Measurements from ENCODE around the gene INHA. TPM values are rescaled to one million over a fixed set of nuclear protein-coding genes. Genes with fewer than 3 reads are reported as not detected.

The INHA gene
- total RNA-seq, 1 donor from 2014 or later = not detected

DNA sequence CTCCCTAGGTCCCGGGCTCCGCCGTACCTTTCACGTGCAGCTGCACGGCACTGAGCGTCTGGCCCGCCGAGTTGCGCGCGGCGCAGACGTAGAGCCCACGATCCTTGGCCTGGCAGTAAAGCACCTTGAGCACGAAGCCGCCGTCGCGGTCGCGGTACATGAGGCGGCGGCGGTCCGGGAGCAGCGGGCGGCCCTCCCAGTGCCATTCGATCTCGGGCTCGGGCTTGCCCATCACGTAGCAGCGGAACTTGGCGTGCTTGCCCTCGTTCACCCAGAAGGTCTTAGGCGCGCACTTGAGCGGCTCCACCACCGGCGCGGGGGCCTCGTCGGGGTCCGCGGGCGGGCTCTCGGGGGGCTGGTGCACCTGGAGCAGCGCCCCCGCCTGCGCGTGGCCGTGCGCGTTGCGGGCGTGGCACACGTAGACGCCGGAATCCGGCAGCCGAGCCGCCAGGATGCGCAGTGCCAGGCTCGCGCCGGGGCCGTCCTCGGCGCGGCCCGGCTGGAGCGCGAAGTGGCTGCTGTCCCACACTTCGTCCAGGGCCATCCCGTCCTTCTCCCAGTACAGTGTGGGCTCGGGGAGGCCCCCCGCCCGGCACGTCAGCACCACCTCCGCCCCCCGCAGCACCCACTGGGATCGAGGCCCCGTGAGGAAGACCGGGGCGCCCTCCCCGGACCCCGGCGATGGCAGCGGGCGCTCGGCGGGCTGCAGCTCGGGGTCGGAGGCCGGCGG is 1.8 kb upstream of the INHA start:
- no peaks in the 10 kb centered on the region for H3K9me3 Mint-ChIP-seq
- no peak overlapping the region for H3K4me3 Mint-ChIP-seq
- TF ChIP-seq, protein P1, sequence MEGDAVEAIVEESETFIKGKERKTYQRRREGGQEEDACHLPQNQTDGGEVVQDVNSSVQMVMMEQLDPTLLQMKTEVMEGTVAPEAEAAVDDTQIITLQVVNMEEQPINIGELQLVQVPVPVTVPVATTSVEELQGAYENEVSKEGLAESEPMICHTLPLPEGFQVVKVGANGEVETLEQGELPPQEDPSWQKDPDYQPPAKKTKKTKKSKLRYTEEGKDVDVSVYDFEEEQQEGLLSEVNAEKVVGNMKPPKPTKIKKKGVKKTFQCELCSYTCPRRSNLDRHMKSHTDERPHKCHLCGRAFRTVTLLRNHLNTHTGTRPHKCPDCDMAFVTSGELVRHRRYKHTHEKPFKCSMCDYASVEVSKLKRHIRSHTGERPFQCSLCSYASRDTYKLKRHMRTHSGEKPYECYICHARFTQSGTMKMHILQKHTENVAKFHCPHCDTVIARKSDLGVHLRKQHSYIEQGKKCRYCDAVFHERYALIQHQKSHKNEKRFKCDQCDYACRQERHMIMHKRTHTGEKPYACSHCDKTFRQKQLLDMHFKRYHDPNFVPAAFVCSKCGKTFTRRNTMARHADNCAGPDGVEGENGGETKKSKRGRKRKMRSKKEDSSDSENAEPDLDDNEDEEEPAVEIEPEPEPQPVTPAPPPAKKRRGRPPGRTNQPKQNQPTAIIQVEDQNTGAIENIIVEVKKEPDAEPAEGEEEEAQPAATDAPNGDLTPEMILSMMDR (IDR thresholded peaks at IDR 0.05) = no peak
- no peak overlapping the region for H3K27ac Mint-ChIP-seq
- peaks cover 52% of the 10 kb centered on the region for H3K27me3 Mint-ChIP-seq
- ATAC-seq (ENCODE audit: low read depth) (no peak), DNase-seq (no peak)
- H3K4me1 Mint-ChIP-seq = no peaks in the 10 kb centered on the region
- H3K36me3 Mint-ChIP-seq (ENCODE audit: low read depth) = no peaks in the 10 kb centered on the region
- intact Hi-C loops (cut with micrococcal nuclease) = no loop called here
- ChIA-PET CTCF (interaction anchor here (1.4 kb wide), 1 partner anchor 10 kb away, joined by 6 read pairs; no protein-coding TSS in a partner anchor), POLR2A (no interaction called here)

DNA sequence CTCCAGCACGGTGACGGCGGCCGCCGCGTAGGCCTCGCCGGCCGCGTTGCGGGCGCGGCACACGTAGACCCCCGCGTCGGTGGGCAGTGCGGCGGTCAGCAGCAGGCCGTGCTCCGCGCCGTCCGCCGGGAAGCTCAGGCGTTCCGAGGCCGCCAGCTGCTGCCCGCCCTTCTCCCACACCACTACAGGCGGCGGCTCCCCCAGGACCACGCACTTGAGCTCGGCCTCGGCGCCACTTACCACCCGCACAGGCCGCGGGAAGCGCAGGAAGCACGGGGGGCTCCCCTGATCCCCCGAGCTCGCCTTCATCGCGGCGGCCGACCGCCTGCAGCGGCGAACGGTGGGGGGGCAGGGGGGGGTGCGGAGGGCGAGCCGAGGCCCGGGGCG is 1.2 kb upstream of the INHA start:
- H3K27ac Mint-ChIP-seq = no peak overlapping the region
- no peak overlapping the region for H3K4me3 Mint-ChIP-seq
- ATAC-seq (ENCODE audit: low read depth) (no peak), DNase-seq (no peak)
- intact Hi-C loops (cut with micrococcal nuclease) = no loop called here
- TF ChIP-seq, protein P1 (IDR thresholded peaks at IDR 0.05) = no peak
- CTCF ChIA-PET = interaction anchor here (1.4 kb wide), 1 partner anchor 11 kb away, joined by 6 read pairs; no protein-coding TSS in a partner anchor
- POLR2A ChIA-PET = no interaction called here
- H3K36me3 Mint-ChIP-seq (ENCODE audit: low read depth) = no peaks in the 10 kb centered on the region
- H3K4me1 Mint-ChIP-seq = no peaks in the 10 kb centered on the region
- H3K9me3 Mint-ChIP-seq = no peaks in the 10 kb centered on the region
- H3K27me3 Mint-ChIP-seq = peaks cover 56% of the 10 kb centered on the region

DNA sequence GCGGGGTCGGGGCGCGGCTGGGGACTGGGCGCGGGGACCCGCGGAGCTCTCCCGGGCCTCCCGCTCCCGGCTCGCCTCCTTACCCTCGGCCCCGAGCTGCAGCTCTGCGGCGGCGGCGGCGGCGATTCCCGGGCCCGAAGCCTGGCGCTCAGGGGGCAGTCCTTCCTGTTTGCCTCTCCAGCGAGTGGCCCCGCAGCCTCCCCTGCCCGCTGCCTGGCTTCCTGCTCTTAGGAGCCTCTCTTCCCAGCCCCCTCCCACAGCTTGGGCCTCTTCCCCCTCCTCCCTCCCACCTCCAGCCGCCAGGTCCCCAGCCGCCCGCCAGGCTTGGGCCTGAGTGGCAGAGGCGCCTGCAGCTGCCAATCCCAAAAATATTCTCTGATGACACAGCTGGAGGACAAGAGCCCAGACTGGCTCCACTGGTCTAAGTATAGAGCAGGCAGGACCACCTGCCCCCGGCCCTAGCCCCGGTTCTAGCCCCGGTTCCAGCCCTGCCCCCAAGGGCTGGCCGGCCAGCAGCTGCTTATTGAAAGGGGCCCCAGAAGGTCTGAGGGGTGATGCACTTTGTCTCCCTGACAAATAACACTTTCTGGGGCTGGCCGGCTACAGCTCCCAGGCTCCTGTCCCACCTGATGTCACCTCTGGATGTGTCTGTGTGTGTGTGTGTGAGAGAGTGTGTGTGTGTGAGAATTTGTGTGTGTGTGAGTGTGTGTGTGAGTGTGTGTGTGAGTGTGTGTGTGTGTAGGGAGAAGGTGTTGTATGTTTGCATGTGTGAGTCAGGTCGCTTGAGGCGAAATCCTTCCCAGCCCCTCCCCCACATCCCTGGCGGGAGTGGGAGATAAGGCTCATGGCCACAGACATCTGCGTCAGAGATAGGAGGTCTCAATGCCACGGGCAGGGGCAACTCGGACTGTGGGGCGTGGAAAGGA is 536 bp upstream of the INHA start, which contains the start of gene OBSL1:
Gene OBSL1, minus strand, starts transcription at position 229 of the 926 bp plus-strand sequence. CDS start 307 bp downstream, outside the sequence.
- TF ChIP-seq, protein P1 (IDR thresholded peaks at IDR 0.05) = no peak

DNA sequence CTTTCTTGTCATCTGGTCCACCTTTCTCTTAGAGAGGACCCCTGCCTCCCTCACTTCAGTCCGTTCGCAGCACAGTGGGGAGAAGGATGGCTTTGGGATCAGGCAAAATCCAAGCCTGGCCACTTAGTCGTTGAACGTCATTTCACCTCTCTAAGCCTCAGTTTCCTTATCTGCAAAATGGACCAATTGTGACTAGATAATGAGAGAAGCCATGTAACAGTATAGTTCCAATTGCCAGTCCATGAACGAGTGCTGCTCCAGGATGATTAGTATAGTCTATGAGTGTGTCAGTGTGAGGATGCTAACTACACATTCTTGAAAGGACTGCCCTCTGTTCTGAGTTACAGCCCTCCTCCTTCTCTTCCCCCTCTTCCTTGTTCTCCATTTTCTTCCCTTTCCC is 1.1 kb downstream of the INHA start:
- CTCF ChIA-PET = no interaction called here
- H3K9me3 Mint-ChIP-seq = no peaks in the 10 kb centered on the region
- H3K27ac Mint-ChIP-seq = no peak overlapping the region
- no peaks in the 10 kb centered on the region for H3K36me3 Mint-ChIP-seq (ENCODE audit: low read depth)
- H3K27me3 Mint-ChIP-seq = peaks cover 50% of the 10 kb centered on the region
- no peak overlapping the region for H3K4me3 Mint-ChIP-seq
- TF ChIP-seq, protein P1 (IDR thresholded peaks at IDR 0.05) = no peak
- ATAC-seq (ENCODE audit: low read depth) (no peak), DNase-seq (no peak)
- no peaks in the 10 kb centered on the region for H3K4me1 Mint-ChIP-seq
- intact Hi-C loops (cut with micrococcal nuclease) = no loop called here
- POLR2A ChIA-PET = no interaction called here

More for the DNA sequence above, 536 bp upstream of the INHA start, which contains the start of gene OBSL1:
- no peaks in the 10 kb centered on the region for H3K9me3 Mint-ChIP-seq
- H3K4me3 Mint-ChIP-seq = peak within 1 kb of the TSS; percentile 19
- intact Hi-C loops (cut with micrococcal nuclease) = no loop called here
- H3K27me3 Mint-ChIP-seq = peaks cover 56% of the 10 kb centered on the region
- H3K4me1 Mint-ChIP-seq = no peaks in the 10 kb centered on the region
- POLR2A ChIA-PET = no interaction called here
- ATAC-seq (ENCODE audit: low read depth) (peak; percentile 21), DNase-seq (no peak)
- H3K36me3 Mint-ChIP-seq (ENCODE audit: low read depth) = no peaks in the 10 kb centered on the region
- CTCF ChIA-PET = interaction anchor here (1.4 kb wide), 1 partner anchor 11 kb away, joined by 6 read pairs; no protein-coding TSS in a partner anchor
- H3K27ac Mint-ChIP-seq = no peak within 1 kb of the TSS

Data from activated B cell treated with CpG ODN at 0.5 μM for 24 hours (primary cell).